Measurements from ENCODE around the gene MBOAT1.
"Not testable (repeated sequence)": the region's sequence is repeated elsewhere in the genome, so short reads cannot be mapped to it uniquely, and the experiment has no call there.

MBOAT1 gene

GRCh38 chr6:20202324-20202658, 10.0 kb downstream of the MBOAT1 start:
- DNase-seq = no peak

- DNase-seq = no peak
Observed at GRCh38 chr6:20200761-20201630, 11.3 kb downstream of the MBOAT1 start.

- no peak for DNase-seq
Observed at GRCh38 chr6:20198775-20199174, 13.5 kb downstream of the MBOAT1 start.

GRCh38 chr6:20198156-20198774, 14.0 kb downstream of the MBOAT1 start:
- no peak for DNase-seq

- DNase-seq = no peak
Observed at GRCh38 chr6:20197251-20197650, 15.0 kb downstream of the MBOAT1 start.

- DNase-seq = no peak
Observed at GRCh38 chr6:20192625-20193024, 19.6 kb downstream of the MBOAT1 start.

GRCh38 chr6:20191992-20192391, 20.3 kb downstream of the MBOAT1 start:
- DNase-seq = no peak

- no peak for DNase-seq
Observed at GRCh38 chr6:20188630-20189075, 23.6 kb downstream of the MBOAT1 start.

GRCh38 chr6:20186981-20187380, 25.3 kb downstream of the MBOAT1 start:
- DNase-seq = no peak

- DNase-seq = no peak
Observed at GRCh38 chr6:20183706-20184105, 28.6 kb downstream of the MBOAT1 start.

GRCh38 chr6:20182926-20183521, 29.2 kb downstream of the MBOAT1 start:
- DNase-seq = no peak

- no peak for DNase-seq
Observed at GRCh38 chr6:20182069-20182468, 30.2 kb downstream of the MBOAT1 start.

GRCh38 chr6:20180935-20181334, 31.3 kb downstream of the MBOAT1 start:
- DNase-seq = no peak

- DNase-seq = not testable (repeated sequence)
Observed at GRCh38 chr6:20179287-20180045, 32.8 kb downstream of the MBOAT1 start.

GRCh38 chr6:20178327-20178726, 33.9 kb downstream of the MBOAT1 start:
- no peak for DNase-seq

- DNase-seq = no peak
Observed at GRCh38 chr6:20175810-20176410, 36.4 kb downstream of the MBOAT1 start.

GRCh38 chr6:20173833-20174792, 38.2 kb downstream of the MBOAT1 start:
- no peak for DNase-seq

GRCh38 chr6:20172842-20173456, 39.3 kb downstream of the MBOAT1 start:
- DNase-seq = no peak

GRCh38 chr6:20170455-20171148, 41.7 kb downstream of the MBOAT1 start:
- no peak for DNase-seq

- DNase-seq = no peak
Observed at GRCh38 chr6:20169786-20170185, 42.5 kb downstream of the MBOAT1 start.
